Measurements from ENCODE around the gene COG7. TPM values are rescaled to one million over a fixed set of nuclear protein-coding genes. Genes with fewer than 3 reads are reported as not detected.

COG7 gene
- total and polyA plus RNA-seq, 11 donors, result 7.8 to 16.8 (median 12.2) TPM

- no peaks in the 10 kb centered on the region for H3K27me3 ChIP-seq
- TF ChIP-seq POLR2A (IDR thresholded peaks at IDR 0.05), result no peak
- TF ChIP-seq CTCF (IDR thresholded peaks at IDR 0.05), result no peak
- DNase-seq, result no peak
- peaks cover 0 to 12% (median 7%) of the 10 kb centered on the region in 12 donors for H3K4me1 ChIP-seq
- peaks cover 0 to 70% (median 52%) of the 10 kb centered on the region in 9 donors for H3K36me3 ChIP-seq
- no peaks in the 10 kb centered on the region for H3K9me3 ChIP-seq
- WGBS, 4 donors, result 90 to 96% (median 95%) methylated on average over 5 of the region's 5 CpGs
- no peak for ATAC-seq
- intact Hi-C loops (cut with DNase I), result loop anchor here in 1 of 10 donors (5.0 kb wide), 1 partner anchor 52 kb away; no protein-coding TSS in a partner anchor
- no peak overlapping the region for H3K4me3 ChIP-seq
- H3K27ac ChIP-seq, result no peak overlapping the region
These were observed 63.8 kb downstream of the COG7 start for GRCh38 chr16:23389201-23389600.

GRCh38 chr16:23388786-23389185, 64.2 kb downstream of the COG7 start:
- DNase-seq, result no peak
- TF ChIP-seq POLR2A (IDR thresholded peaks at IDR 0.05) (no peak), CTCF (IDR thresholded peaks at IDR 0.05) (no peak)
- Histone ChIP-seq H3K27me3 (no peaks in the 10 kb centered on the region), H3K4me1 (peaks cover 0 to 9% (median 6%) of the 10 kb centered on the region in 12 donors), H3K36me3 (peaks cover 0 to 66% (median 52%) of the 10 kb centered on the region in 9 donors), H3K27ac (no peak overlapping the region), H3K9me3 (no peaks in the 10 kb centered on the region), H3K4me3 (no peak overlapping the region)
- intact Hi-C loops (cut with DNase I), result loop anchor here in 1 of 10 donors (5.0 kb wide), 1 partner anchor 51 kb away; no protein-coding TSS in a partner anchor
- ATAC-seq, result no peak
- 88 to 92% (median 90%) methylated on average over 13 to 15 of the region's 15 CpGs for WGBS, 4 donors

- TF ChIP-seq POLR2A (IDR thresholded peaks at IDR 0.05), result no peak
- TF ChIP-seq CTCF (IDR thresholded peaks at IDR 0.05), result no peak
- no peaks in the 10 kb centered on the region for H3K27me3 ChIP-seq
- DNase-seq (no peak), ATAC-seq (no peak)
- intact Hi-C loops (cut with DNase I), result loop anchor here in 1 of 10 donors (5.0 kb wide), 1 partner anchor 50 kb away; no protein-coding TSS in a partner anchor
- WGBS, 4 donors, result 91 to 94% (median 92%) methylated on average over 8 of the region's 8 CpGs
- no peaks in the 10 kb centered on the region for H3K4me1 ChIP-seq
- no peaks in the 10 kb centered on the region for H3K9me3 ChIP-seq
- H3K4me3 ChIP-seq, result no peak overlapping the region
- peaks cover 0 to 56% (median 44%) of the 10 kb centered on the region in 9 donors for H3K36me3 ChIP-seq
- H3K27ac ChIP-seq, result no peak overlapping the region
These were observed 65.3 kb downstream of the COG7 start for GRCh38 chr16:23387666-23388065.

- WGBS, 4 donors, result 93 to 100% (median 96%) methylated on average over 6 to 15 of the region's 15 CpGs
- DNase-seq, result no peak
- H3K27me3 ChIP-seq, result no peaks in the 10 kb centered on the region
- TF ChIP-seq POLR2A (IDR thresholded peaks at IDR 0.05), result no peak
- TF ChIP-seq CTCF (IDR thresholded peaks at IDR 0.05), result no peak
- H3K27ac ChIP-seq, result no peak overlapping the region
- no peak for ATAC-seq
- H3K36me3 ChIP-seq, result peaks cover 0 to 33% (median 22%) of the 10 kb centered on the region in 9 donors
- H3K4me3 ChIP-seq, result no peak overlapping the region
- intact Hi-C loops (cut with DNase I), result loop anchor here in 1 of 10 donors (5.0 kb wide), 1 partner anchor 48 kb away; no protein-coding TSS in a partner anchor
- no peaks in the 10 kb centered on the region for H3K4me1 ChIP-seq
- no peaks in the 10 kb centered on the region for H3K9me3 ChIP-seq
These were observed 67.5 kb downstream of the COG7 start for GRCh38 chr16:23385441-23385840.

Data from heart left ventricle (tissue), 16 donors.